ENCODE results near the gene PPM1D.

Gene PPM1D

DNA sequence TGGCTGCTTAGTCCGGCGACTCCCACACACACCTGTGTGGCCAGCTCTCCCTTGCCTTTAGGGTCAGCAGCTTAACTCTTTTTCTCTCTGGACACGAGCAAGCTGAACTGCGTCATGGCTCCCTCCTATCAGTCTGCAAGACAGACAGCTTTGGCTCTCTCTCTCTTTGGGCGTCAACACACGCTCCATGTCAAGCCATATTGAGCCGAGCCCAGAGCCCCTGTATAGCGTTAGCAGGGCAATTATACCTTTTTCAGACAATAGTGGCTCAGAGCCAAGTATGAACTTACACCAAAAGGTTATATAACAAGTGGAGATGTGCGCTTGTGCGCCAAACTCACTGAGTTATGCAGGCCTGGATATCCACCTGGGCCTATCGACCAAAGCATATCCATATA is 39.1 kb upstream of the PPM1D start:
- no peaks in the 10 kb centered on the region for H3K4me1 ChIP-seq (ENCODE audit: low read length)
- H3K79me2 ChIP-seq (ENCODE audit: low read length), result no peaks in the 10 kb centered on the region
- H3K9me3 ChIP-seq (replicated peaks; ENCODE audit: insufficient read depth, low read length), result no peaks in the 10 kb centered on the region
- no peak overlapping the region for H3K4me3 ChIP-seq (ENCODE audit: low read length)
- no peak overlapping the region for H3K9ac ChIP-seq (ENCODE audit: low read length)
- H4K20me1 ChIP-seq (ENCODE audit: insufficient read depth, low read length), result no peaks in the 10 kb centered on the region
- no peak overlapping the region for H3K27ac ChIP-seq (ENCODE audit: low read length)
- H3K27me3 ChIP-seq (replicated peaks; ENCODE audit: insufficient read depth, low read length), result no peaks in the 10 kb centered on the region
- no peak overlapping the region for H3K4me2 ChIP-seq (ENCODE audit: low read depth, low read length)
- no peak for DNase-seq
- TF ChIP-seq EZH2 (optimal IDR thresholded peaks at IDR 0.05; ENCODE audit: low read depth, low read length), result no peak
- TF ChIP-seq, protein P1, sequence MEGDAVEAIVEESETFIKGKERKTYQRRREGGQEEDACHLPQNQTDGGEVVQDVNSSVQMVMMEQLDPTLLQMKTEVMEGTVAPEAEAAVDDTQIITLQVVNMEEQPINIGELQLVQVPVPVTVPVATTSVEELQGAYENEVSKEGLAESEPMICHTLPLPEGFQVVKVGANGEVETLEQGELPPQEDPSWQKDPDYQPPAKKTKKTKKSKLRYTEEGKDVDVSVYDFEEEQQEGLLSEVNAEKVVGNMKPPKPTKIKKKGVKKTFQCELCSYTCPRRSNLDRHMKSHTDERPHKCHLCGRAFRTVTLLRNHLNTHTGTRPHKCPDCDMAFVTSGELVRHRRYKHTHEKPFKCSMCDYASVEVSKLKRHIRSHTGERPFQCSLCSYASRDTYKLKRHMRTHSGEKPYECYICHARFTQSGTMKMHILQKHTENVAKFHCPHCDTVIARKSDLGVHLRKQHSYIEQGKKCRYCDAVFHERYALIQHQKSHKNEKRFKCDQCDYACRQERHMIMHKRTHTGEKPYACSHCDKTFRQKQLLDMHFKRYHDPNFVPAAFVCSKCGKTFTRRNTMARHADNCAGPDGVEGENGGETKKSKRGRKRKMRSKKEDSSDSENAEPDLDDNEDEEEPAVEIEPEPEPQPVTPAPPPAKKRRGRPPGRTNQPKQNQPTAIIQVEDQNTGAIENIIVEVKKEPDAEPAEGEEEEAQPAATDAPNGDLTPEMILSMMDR (IDR thresholded peaks at IDR 0.05; ENCODE audit: low read length), result no peak
- TF ChIP-seq EZH2phosphoT487 (IDR thresholded peaks at IDR 0.05; ENCODE audit: low read length), result no peak
- no peak overlapping the region for H2AFZ ChIP-seq (ENCODE audit: low read length)
- H3F3A ChIP-seq (ENCODE audit: insufficient read depth, low read length), result no peaks in the 10 kb centered on the region
- no peaks in the 10 kb centered on the region for H3K9me2 ChIP-seq (replicated peaks; ENCODE audit: insufficient read depth, low read length)
- no peaks in the 10 kb centered on the region for H3K36me3 ChIP-seq (replicated peaks; ENCODE audit: insufficient read depth, low read length)

DNA sequence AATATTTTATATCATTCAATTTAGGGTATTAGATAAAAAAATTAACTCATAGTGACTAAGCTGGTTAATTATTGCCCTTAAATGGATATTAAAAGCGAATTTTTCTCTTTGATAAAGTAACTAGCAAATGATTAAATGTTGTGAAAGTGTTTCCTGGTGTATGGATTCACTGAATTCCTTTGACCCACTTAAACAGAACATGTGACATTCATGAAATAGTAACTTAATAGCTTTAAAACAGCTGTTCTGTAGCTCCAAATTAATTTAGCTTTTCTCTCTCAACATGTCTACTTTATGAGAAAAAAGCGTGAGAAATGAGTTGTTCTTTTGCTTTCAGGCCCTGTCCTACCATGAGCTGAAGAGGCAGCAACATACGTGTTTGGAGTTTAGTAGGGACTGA is 37.6 kb upstream of the PPM1D start:
- Histone ChIP-seq H3K4me2 (ENCODE audit: low read depth, low read length) (no peak overlapping the region), H3K9me2 (replicated peaks; ENCODE audit: insufficient read depth, low read length) (no peaks in the 10 kb centered on the region), H3K27ac (ENCODE audit: low read length) (no peak overlapping the region), H3K36me3 (replicated peaks; ENCODE audit: insufficient read depth, low read length) (no peaks in the 10 kb centered on the region), H3K79me2 (ENCODE audit: low read length) (no peaks in the 10 kb centered on the region), H3F3A (ENCODE audit: insufficient read depth, low read length) (no peaks in the 10 kb centered on the region), H3K9me3 (replicated peaks; ENCODE audit: insufficient read depth, low read length) (no peaks in the 10 kb centered on the region), H3K4me3 (ENCODE audit: low read length) (no peak overlapping the region), H2AFZ (ENCODE audit: low read length) (no peak overlapping the region), H3K4me1 (ENCODE audit: low read length) (no peaks in the 10 kb centered on the region), H4K20me1 (ENCODE audit: insufficient read depth, low read length) (no peaks in the 10 kb centered on the region), H3K9ac (ENCODE audit: low read length) (no peak overlapping the region), H3K27me3 (replicated peaks; ENCODE audit: insufficient read depth, low read length) (no peaks in the 10 kb centered on the region)
- no peak for DNase-seq
- no peak for TF ChIP-seq EZH2phosphoT487 (IDR thresholded peaks at IDR 0.05; ENCODE audit: low read length)
- TF ChIP-seq, protein P1 (IDR thresholded peaks at IDR 0.05; ENCODE audit: low read length), result no peak
- no peak for TF ChIP-seq EZH2 (optimal IDR thresholded peaks at IDR 0.05; ENCODE audit: low read depth, low read length)

DNA sequence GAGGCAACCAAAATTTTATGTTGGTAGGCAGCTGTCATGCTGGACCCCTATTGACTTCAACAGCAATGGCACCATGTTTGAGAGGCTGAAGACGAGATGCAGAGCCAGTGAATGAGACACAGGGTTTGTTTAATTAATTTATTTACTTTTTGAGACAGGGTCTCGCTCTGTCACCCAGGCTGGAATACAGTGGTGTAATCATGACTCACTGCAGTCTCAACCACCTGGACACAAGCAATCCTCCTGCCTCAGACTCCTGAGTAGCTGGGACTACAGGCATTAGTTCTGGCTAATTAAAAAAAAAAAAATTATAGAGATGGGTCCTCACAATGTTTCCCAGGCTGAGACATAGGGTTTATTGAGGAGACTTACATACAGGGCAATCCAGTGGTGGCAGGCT is 36.2 kb upstream of the PPM1D start:
- Histone ChIP-seq H4K20me1 (ENCODE audit: insufficient read depth, low read length) (no peaks in the 10 kb centered on the region), H3K4me3 (ENCODE audit: low read length) (no peak overlapping the region), H3K36me3 (replicated peaks; ENCODE audit: insufficient read depth, low read length) (no peaks in the 10 kb centered on the region), H3K9me3 (replicated peaks; ENCODE audit: insufficient read depth, low read length) (no peaks in the 10 kb centered on the region), H3K4me2 (ENCODE audit: low read depth, low read length) (no peak overlapping the region), H3F3A (ENCODE audit: insufficient read depth, low read length) (no peaks in the 10 kb centered on the region), H2AFZ (ENCODE audit: low read length) (no peak overlapping the region), H3K9me2 (replicated peaks; ENCODE audit: insufficient read depth, low read length) (no peaks in the 10 kb centered on the region), H3K27me3 (replicated peaks; ENCODE audit: insufficient read depth, low read length) (no peaks in the 10 kb centered on the region), H3K4me1 (ENCODE audit: low read length) (no peaks in the 10 kb centered on the region), H3K27ac (ENCODE audit: low read length) (no peak overlapping the region), H3K79me2 (ENCODE audit: low read length) (no peaks in the 10 kb centered on the region), H3K9ac (ENCODE audit: low read length) (no peak overlapping the region)
- no peak for DNase-seq
- no peak for TF ChIP-seq EZH2 (optimal IDR thresholded peaks at IDR 0.05; ENCODE audit: low read depth, low read length)
- TF ChIP-seq, protein P1 (IDR thresholded peaks at IDR 0.05; ENCODE audit: low read length), result no peak

All from MM.1S (cell line).